ENCODE data around the gene ZNF600. TPM values are rescaled to one million over a fixed set of nuclear protein-coding genes. Genes with fewer than 3 reads are reported as not detected.

The ZNF600 gene
- total RNA-seq, 1 experiment from 2014 or later: 21.1 TPM

DNA sequence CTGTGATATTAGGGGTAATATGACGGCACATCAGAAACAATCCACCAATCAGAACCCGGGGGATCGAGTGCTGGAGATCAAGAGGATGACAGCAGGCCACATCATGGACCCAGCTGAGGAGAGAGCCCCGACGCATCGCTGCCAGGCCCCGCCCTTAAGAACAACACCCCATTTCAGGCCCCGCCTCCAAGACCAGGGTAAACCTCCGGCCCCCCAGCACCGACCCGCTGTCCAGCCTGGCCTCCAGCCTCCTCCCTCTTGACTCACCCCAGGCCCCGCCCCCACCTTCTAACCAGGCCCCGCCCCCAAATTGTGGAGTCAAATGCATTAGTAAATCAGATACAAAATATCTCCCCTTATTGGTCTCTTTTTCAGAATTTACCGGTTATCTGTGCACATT lies 47.0 kb downstream of the ZNF600 start:
- Mint-ChIP-seq H3K4me1 (ENCODE audit: low read depth, unreplicated experiment) (peaks cover 23% of the 10 kb centered on the region), H3K27ac (ENCODE audit: unreplicated experiment) (peak overlapping the region; percentile 58), H3K4me3 (ENCODE audit: unreplicated experiment) (no peak overlapping the region), H3K36me3 (ENCODE audit: insufficient read depth, unreplicated experiment) (peaks cover 21% of the 10 kb centered on the region), H3K9me3 (ENCODE audit: unreplicated experiment) (peaks cover 32% of the 10 kb centered on the region), H3K27me3 (ENCODE audit: insufficient read depth, unreplicated experiment) (no peaks in the 10 kb centered on the region)
- H3K9me3 ChIP-seq: peaks cover 19% of the 10 kb centered on the region
- H3K36me3 ChIP-seq (ENCODE audit: control insufficient read depth, insufficient read depth, low read length): no peaks in the 10 kb centered on the region
- intact Hi-C loops (cut with micrococcal nuclease; ENCODE audit: unreplicated experiment): no loop called here
- no peak for TF ChIP-seq CTCF (IDR thresholded peaks at IDR 0.05; ENCODE audit: insufficient read depth in 1 of 2, low read depth in 1 of 2, low read length in 1 of 2, severe bottlenecking in 1 of 2, unreplicated experiment in 1 of 2)
- BruUV-seq (replicated peaks): no TSS peak
- POLR2A ChIA-PET: no interaction called here
- CTCF ChIA-PET: no interaction called here
- peaks cover 35% of the 10 kb centered on the region for H3K4me1 ChIP-seq
- H3K4me3 ChIP-seq (ENCODE audit: low read depth, low read length): no peak overlapping the region
- DNase-seq: no peak
- H3K27me3 ChIP-seq (replicated peaks; ENCODE audit: control insufficient read depth, insufficient read depth, low read length): no peaks in the 10 kb centered on the region

- Mint-ChIP-seq H3K27ac (ENCODE audit: unreplicated experiment) (peak overlapping the region; percentile 36), H3K36me3 (ENCODE audit: insufficient read depth, unreplicated experiment) (peaks cover 27% of the 10 kb centered on the region), H3K4me3 (ENCODE audit: unreplicated experiment) (peak overlapping the region; percentile 73), H3K4me1 (ENCODE audit: low read depth, unreplicated experiment) (peaks cover 16% of the 10 kb centered on the region), H3K27me3 (ENCODE audit: insufficient read depth, unreplicated experiment) (no peaks in the 10 kb centered on the region), H3K9me3 (ENCODE audit: unreplicated experiment) (peaks cover 14% of the 10 kb centered on the region)
- H3K9me3 ChIP-seq: peaks cover 15% of the 10 kb centered on the region
- ChIA-PET CTCF (interaction anchor here (0.6 kb wide), 1 partner anchor 9 kb away, joined by 3 read pairs; no protein-coding TSS in a partner anchor), POLR2A (no interaction called here)
- no peak for TF ChIP-seq CTCF (IDR thresholded peaks at IDR 0.05; ENCODE audit: insufficient read depth in 1 of 2, low read depth in 1 of 2, low read length in 1 of 2, severe bottlenecking in 1 of 2, unreplicated experiment in 1 of 2)
- no peak overlapping the region for H3K4me3 ChIP-seq (ENCODE audit: low read depth, low read length)
- no peaks in the 10 kb centered on the region for H3K27me3 ChIP-seq (replicated peaks; ENCODE audit: control insufficient read depth, insufficient read depth, low read length)
- intact Hi-C loops (cut with micrococcal nuclease; ENCODE audit: unreplicated experiment): loop anchor here (2.0 kb wide), 2 partner anchors 45 to 51 kb away; partner anchors contain the start of gene ZNF600
- no peaks in the 10 kb centered on the region for H3K36me3 ChIP-seq (ENCODE audit: control insufficient read depth, insufficient read depth, low read length)
- H3K4me1 ChIP-seq: peaks cover 17% of the 10 kb centered on the region
- peak; percentile 73 to 85 for DNase-seq
- no TSS peak for BruUV-seq (replicated peaks)
Observed at GRCh38 chr19:52735734-52736133, 50.9 kb downstream of the ZNF600 start.

- H3K36me3 Mint-ChIP-seq (ENCODE audit: insufficient read depth, unreplicated experiment): peaks cover 29% of the 10 kb centered on the region
Observed at GRCh38 chr19:52734893-52735661, 51.5 kb downstream of the ZNF600 start, which contains the start of gene ZNF611. Gene ZNF611 (minus strand): TSS chr19:52735044. CDS start chr19:52715894, 19,150 bp downstream.

More at GRCh38 chr19:52734893-52735661, 51.5 kb downstream of the ZNF600 start, which contains the start of gene ZNF611:
- H3K4me3 Mint-ChIP-seq (ENCODE audit: unreplicated experiment): peak within 1 kb of the TSS; percentile 73
- DNase-seq: peak; percentile 97 to 98
- peaks cover 12% of the 10 kb centered on the region for H3K9me3 Mint-ChIP-seq (ENCODE audit: unreplicated experiment)
- peak within 1 kb of the TSS; percentile 36 for H3K27ac Mint-ChIP-seq (ENCODE audit: unreplicated experiment)
- intact Hi-C loops (cut with micrococcal nuclease; ENCODE audit: unreplicated experiment): loop anchor here (1.0 to 2.0 kb wide), 3 partner anchors 11 to 52 kb away; partner anchors contain the start of gene ZNF600
- Histone ChIP-seq H3K9me3 (peaks cover 9% of the 10 kb centered on the region), H3K4me3 (ENCODE audit: low read depth, low read length) (peak within 1 kb of the TSS; percentile 92), H3K36me3 (ENCODE audit: control insufficient read depth, insufficient read depth, low read length) (no peaks in the 10 kb centered on the region), H3K4me1 (peaks cover 12% of the 10 kb centered on the region), H3K27me3 (replicated peaks; ENCODE audit: control insufficient read depth, insufficient read depth, low read length) (no peaks in the 10 kb centered on the region)
- ChIA-PET CTCF (interaction anchor here (0.6 kb wide), 1 partner anchor 8 kb away, joined by 3 read pairs; no protein-coding TSS in a partner anchor), POLR2A (no interaction called here)
- TSS peak; percentile 54 for BruUV-seq (replicated peaks)
- peaks cover 10% of the 10 kb centered on the region for H3K4me1 Mint-ChIP-seq (ENCODE audit: low read depth, unreplicated experiment)
- peak in 1 of 2 experiments; percentile 19 for TF ChIP-seq CTCF (IDR thresholded peaks at IDR 0.05; ENCODE audit: insufficient read depth in 1 of 2, low read depth in 1 of 2, low read length in 1 of 2, severe bottlenecking in 1 of 2, unreplicated experiment in 1 of 2)
- no peaks in the 10 kb centered on the region for H3K27me3 Mint-ChIP-seq (ENCODE audit: insufficient read depth, unreplicated experiment)

All from Caco-2 (cell line).